ENCODE data around the gene UVSSA. TPM values are rescaled to one million over a fixed set of nuclear protein-coding genes. Genes with fewer than 3 reads are reported as not detected.

The UVSSA gene
- total RNA-seq, 1 donor from 2014 or later = 28.3 TPM

GRCh38 chr4:1396806-1397455 is 49.9 kb downstream of the UVSSA start:
- TF ChIP-seq CTCF (IDR thresholded peaks at IDR 0.05) = no peak

GRCh38 chr4:1398681-1399507 is 51.9 kb downstream of the UVSSA start:
- H3K9me3 ChIP-seq = no peaks in the 10 kb centered on the region
- no peak overlapping the region for H3K27ac ChIP-seq
- ATAC-seq (no peak), DNase-seq (peak; percentile 48)
- H3K36me3 ChIP-seq = no peaks in the 10 kb centered on the region
- intact Hi-C loops (cut with DNase I) = no loop called here
- no peak for TF ChIP-seq CTCF (IDR thresholded peaks at IDR 0.05)
- peaks cover 5% of the 10 kb centered on the region for H3K4me1 ChIP-seq
- peaks cover 35% of the 10 kb centered on the region for H3K27me3 ChIP-seq
- no peak overlapping the region for H3K4me3 ChIP-seq

More at GRCh38 chr4:1396806-1397455, 49.9 kb downstream of the UVSSA start:
- Histone ChIP-seq H3K4me3 (no peak overlapping the region), H3K36me3 (peaks cover 11% of the 10 kb centered on the region), H3K27ac (no peak overlapping the region), H3K9me3 (no peaks in the 10 kb centered on the region), H3K4me1 (no peaks in the 10 kb centered on the region), H3K27me3 (peaks cover 16% of the 10 kb centered on the region)
- peak; percentile 25 for DNase-seq
- peak; percentile 14 for ATAC-seq
- intact Hi-C loops (cut with DNase I) = no loop called here

- no peaks in the 10 kb centered on the region for H3K36me3 ChIP-seq
- intact Hi-C loops (cut with DNase I) = loop anchor here (10.0 kb wide), 1 partner anchor 65 kb away; no protein-coding TSS in a partner anchor
- H3K4me3 ChIP-seq = no peak overlapping the region
- ATAC-seq (no peak), DNase-seq (peak; percentile 37)
- peaks cover 42% of the 10 kb centered on the region for H3K27me3 ChIP-seq
- TF ChIP-seq CTCF (IDR thresholded peaks at IDR 0.05) = no peak
- H3K9me3 ChIP-seq = no peaks in the 10 kb centered on the region
- no peak overlapping the region for H3K27ac ChIP-seq
- peaks cover 5% of the 10 kb centered on the region for H3K4me1 ChIP-seq
These were observed 52.6 kb downstream of the UVSSA start for GRCh38 chr4:1399508-1400190.

- H3K4me1 ChIP-seq = peaks cover 5% of the 10 kb centered on the region
- ATAC-seq (no peak), DNase-seq (peak; percentile 44)
These were observed 53.3 kb downstream of the UVSSA start for GRCh38 chr4:1400191-1400805.

More at GRCh38 chr4:1400191-1400805, 53.3 kb downstream of the UVSSA start:
- Histone ChIP-seq H3K36me3 (no peaks in the 10 kb centered on the region), H3K27me3 (peaks cover 49% of the 10 kb centered on the region), H3K4me3 (no peak overlapping the region), H3K9me3 (no peaks in the 10 kb centered on the region), H3K27ac (no peak overlapping the region)
- no peak for TF ChIP-seq CTCF (IDR thresholded peaks at IDR 0.05)
- intact Hi-C loops (cut with DNase I) = loop anchor here (10.0 kb wide), 1 partner anchor 65 kb away; no protein-coding TSS in a partner anchor

Measured in upper lobe of right lung (tissue), 1 donor.